T-helper 1 cell treated with Interleukin-12 subunit alpha and Interleukin-12 subunit beta and Interleukin-4 antibody, amounts not matched to agents 30 μg/mL and 1 μg/mL, for 36 hours (primary cell): ENCODE results near the gene TNPO3.
A peak's percentile ranks its signal among the peaks of the same experiment; 100 is the strongest.

Experiments used
- H3K27ac Mint-ChIP-seq: one replicate; pipeline ENCODE4 v1.8.0; 2021; ENCODE audit warnings: mild to moderate bottlenecking, mixed read lengths
- H3K27me3 Mint-ChIP-seq: one replicate; pipeline ENCODE4 v1.8.0; 2021; ENCODE audit warnings: low read depth, mixed read lengths
- H3K36me3 Mint-ChIP-seq: one replicate; pipeline ENCODE4 v1.8.0; 2021; ENCODE audit warnings: low read depth, mixed read lengths
- H3K4me1 Mint-ChIP-seq: one replicate; pipeline ENCODE4 v1.8.0; 2021; ENCODE audit warnings: low read depth, mixed read lengths
- H3K4me3 Mint-ChIP-seq: one replicate; pipeline ENCODE4 v1.8.0; 2021; ENCODE audit warnings: mild to moderate bottlenecking, moderate library complexity, mixed read lengths
- H3K9me3 Mint-ChIP-seq: one replicate; pipeline ENCODE4 v1.8.0; 2021; ENCODE audit warnings: mixed read lengths

TNPO3 gene

GRCh38 chr7:129054438-129055293, at the start of gene TNPO3:
Gene TNPO3, minus strand, starts transcription at chr7:129055111. Its CDS starts 341 bp downstream, at chr7:129054770.
- peak within 1 kb of the TSS; percentile 99 for H3K4me3 Mint-ChIP-seq
- peaks cover 21% of the 10 kb centered on the region for H3K4me1 Mint-ChIP-seq
- peaks cover 9% of the 10 kb centered on the region for H3K36me3 Mint-ChIP-seq
- H3K27ac Mint-ChIP-seq = peak within 1 kb of the TSS; percentile 99
- H3K27me3 Mint-ChIP-seq = peaks cover 8% of the 10 kb centered on the region
- H3K9me3 Mint-ChIP-seq = no peaks in the 10 kb centered on the region

DNA sequence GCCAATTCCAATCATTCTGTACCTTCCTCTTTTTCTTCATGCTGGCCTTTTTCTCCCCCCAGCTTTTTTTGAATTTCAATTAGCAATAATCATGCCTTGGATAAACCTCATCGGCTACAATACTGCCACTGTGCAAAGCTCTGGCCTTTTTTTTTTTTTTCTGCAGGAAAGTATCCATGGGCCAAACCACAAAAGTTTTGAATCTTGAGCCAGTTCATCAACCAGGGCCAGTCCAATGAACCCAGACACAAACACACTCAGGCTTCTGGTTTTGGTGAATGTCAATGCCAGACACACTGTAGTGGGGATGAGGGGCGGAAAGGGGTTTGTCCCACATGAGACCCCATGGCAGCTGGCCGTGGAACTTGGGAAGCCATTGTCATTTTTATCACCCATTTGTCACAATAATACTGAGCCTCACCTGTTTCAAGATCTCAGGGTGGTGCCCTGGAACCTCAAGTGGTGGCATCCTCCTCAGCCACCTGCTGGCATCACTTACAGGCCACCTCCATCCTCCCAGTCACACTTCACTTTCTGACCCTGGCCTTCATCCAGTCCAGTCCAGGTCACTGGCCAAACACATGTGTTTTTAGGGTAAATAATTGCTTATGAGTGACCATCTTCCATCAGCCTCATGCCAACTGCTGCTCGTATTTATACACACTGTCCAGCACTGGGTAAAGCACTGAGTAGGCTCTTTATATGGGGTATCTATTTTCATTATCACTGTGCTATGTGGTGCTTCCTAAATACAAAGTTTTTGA, 48.8 kb upstream of the TNPO3 start:
- H3K36me3 Mint-ChIP-seq = no peaks in the 10 kb centered on the region
- no peak overlapping the region for H3K27ac Mint-ChIP-seq
- peaks cover 17% of the 10 kb centered on the region for H3K27me3 Mint-ChIP-seq
- H3K9me3 Mint-ChIP-seq = no peaks in the 10 kb centered on the region
- no peaks in the 10 kb centered on the region for H3K4me1 Mint-ChIP-seq
- H3K4me3 Mint-ChIP-seq = no peak overlapping the region

GRCh38 chr7:129101746-129102145, 46.8 kb upstream of the TNPO3 start:
- Mint-ChIP-seq H3K9me3 (no peaks in the 10 kb centered on the region), H3K4me1 (no peaks in the 10 kb centered on the region), H3K36me3 (no peaks in the 10 kb centered on the region), H3K27ac (no peak overlapping the region), H3K27me3 (peaks cover 11% of the 10 kb centered on the region), H3K4me3 (no peak overlapping the region)

GRCh38 chr7:129100827-129101166, 45.9 kb upstream of the TNPO3 start:
- Mint-ChIP-seq H3K4me3 (no peak overlapping the region), H3K27me3 (peaks cover 8% of the 10 kb centered on the region), H3K9me3 (no peaks in the 10 kb centered on the region), H3K27ac (no peak overlapping the region), H3K36me3 (no peaks in the 10 kb centered on the region), H3K4me1 (no peaks in the 10 kb centered on the region)

GRCh38 chr7:129098409-129099084, 43.6 kb upstream of the TNPO3 start:
- Mint-ChIP-seq H3K36me3 (no peaks in the 10 kb centered on the region), H3K27ac (no peak overlapping the region), H3K4me1 (peaks cover 11% of the 10 kb centered on the region), H3K4me3 (no peak overlapping the region), H3K27me3 (peaks cover 3% of the 10 kb centered on the region), H3K9me3 (no peaks in the 10 kb centered on the region)

DNA sequence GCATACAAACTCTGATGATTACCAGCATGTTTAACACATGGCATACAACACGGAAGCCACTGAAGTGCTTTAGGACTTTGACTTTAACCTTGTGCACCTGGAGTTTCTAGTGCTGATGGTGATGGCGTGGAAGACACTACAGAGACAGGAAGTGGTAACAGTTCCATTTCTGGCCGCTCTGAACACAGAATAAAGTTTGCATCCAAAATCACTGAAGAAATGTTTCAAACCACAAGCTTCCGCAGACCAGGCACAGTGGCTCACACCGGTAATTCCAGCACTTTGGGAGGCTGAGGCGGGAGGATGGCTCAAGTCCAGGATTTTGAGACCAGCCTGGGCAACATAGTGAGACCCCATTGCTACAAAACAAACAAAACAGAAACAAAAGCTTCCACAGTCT, 40.3 kb upstream of the TNPO3 start:
- Mint-ChIP-seq H3K9me3 (no peaks in the 10 kb centered on the region), H3K4me1 (peaks cover 23% of the 10 kb centered on the region), H3K27ac (peak overlapping the region; percentile 60), H3K27me3 (no peaks in the 10 kb centered on the region), H3K4me3 (peak overlapping the region; percentile 7), H3K36me3 (no peaks in the 10 kb centered on the region)

- H3K4me1 Mint-ChIP-seq = peaks cover 29% of the 10 kb centered on the region
- H3K36me3 Mint-ChIP-seq = no peaks in the 10 kb centered on the region
- H3K9me3 Mint-ChIP-seq = no peaks in the 10 kb centered on the region
- H3K27ac Mint-ChIP-seq = no peak overlapping the region
- no peak overlapping the region for H3K4me3 Mint-ChIP-seq
- no peaks in the 10 kb centered on the region for H3K27me3 Mint-ChIP-seq
These were observed 39.6 kb upstream of the TNPO3 start for GRCh38 chr7:129094501-129094900.

GRCh38 chr7:129093867-129094456, 39.1 kb upstream of the TNPO3 start:
- Mint-ChIP-seq H3K4me1 (peaks cover 34% of the 10 kb centered on the region), H3K27me3 (no peaks in the 10 kb centered on the region), H3K9me3 (no peaks in the 10 kb centered on the region), H3K36me3 (no peaks in the 10 kb centered on the region), H3K27ac (peak overlapping the region; percentile 21), H3K4me3 (no peak overlapping the region)

GRCh38 chr7:129091484-129092002, 36.6 kb upstream of the TNPO3 start:
- no peaks in the 10 kb centered on the region for H3K36me3 Mint-ChIP-seq
- H3K27ac Mint-ChIP-seq = no peak overlapping the region
- no peak overlapping the region for H3K4me3 Mint-ChIP-seq
- H3K9me3 Mint-ChIP-seq = no peaks in the 10 kb centered on the region
- H3K27me3 Mint-ChIP-seq = no peaks in the 10 kb centered on the region
- H3K4me1 Mint-ChIP-seq = peaks cover 34% of the 10 kb centered on the region

DNA sequence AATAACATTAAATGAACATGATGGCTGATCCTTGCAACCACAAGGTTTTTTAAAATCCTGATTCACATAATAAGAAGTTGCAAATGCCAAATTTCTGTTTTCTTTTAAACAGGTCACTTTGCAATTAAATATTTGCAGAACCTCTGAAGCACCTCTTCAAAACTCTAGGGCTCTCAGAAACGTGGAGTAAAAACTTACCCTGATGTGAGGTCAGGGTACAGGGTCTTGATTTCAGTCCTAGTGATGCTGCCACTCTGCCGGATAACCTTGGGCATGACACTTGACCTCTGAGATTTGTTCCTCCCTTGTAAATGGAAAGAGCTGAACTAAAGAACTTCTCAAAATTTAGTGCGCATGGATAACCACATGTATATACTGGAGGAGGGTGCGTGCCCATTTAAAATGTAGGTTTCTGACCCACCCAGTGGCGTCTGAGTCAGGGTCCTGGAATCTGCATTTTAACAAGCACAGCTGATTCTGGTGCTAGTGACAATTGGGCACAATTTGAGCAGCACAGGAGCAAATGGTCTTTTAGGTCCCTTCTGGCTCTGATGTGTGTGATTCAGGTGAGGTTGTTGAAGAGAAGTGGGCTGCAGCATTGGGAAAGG, 35.5 kb upstream of the TNPO3 start:
- H3K27ac Mint-ChIP-seq = no peak overlapping the region
- no peaks in the 10 kb centered on the region for H3K9me3 Mint-ChIP-seq
- H3K4me1 Mint-ChIP-seq = peaks cover 31% of the 10 kb centered on the region
- no peaks in the 10 kb centered on the region for H3K27me3 Mint-ChIP-seq
- H3K36me3 Mint-ChIP-seq = no peaks in the 10 kb centered on the region
- no peak overlapping the region for H3K4me3 Mint-ChIP-seq

DNA sequence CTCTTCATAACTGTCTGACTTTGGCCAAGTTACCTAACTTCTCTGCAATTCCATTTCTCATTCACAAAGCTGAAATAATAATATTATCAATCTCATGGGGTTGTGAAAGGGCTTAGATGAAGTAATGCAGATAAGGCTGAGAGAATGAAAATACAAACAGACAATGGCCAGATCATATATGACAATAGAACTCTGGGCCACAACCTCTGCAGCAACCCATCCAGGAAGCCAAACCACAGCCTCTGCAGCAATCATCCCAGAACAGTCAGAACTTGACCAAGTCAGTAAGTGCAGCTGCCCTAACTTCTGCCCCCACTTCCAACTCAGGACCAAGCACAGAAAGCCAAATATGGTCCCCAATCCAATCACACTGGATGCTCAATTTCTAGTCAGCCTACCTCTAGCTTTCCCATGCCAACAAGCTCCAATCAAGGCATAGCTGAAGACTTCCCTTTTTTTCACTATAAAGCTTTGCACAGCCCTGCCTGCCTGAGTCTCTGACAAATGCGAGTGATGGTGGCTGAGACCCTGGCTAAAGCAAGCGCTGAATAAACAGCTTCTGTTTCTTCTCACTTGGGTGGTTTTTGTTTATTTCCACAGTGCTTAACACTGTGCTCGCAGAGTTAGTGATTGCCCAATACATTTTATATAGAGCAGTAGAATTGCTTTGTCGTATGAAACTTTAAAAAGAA, 34.8 kb upstream of the TNPO3 start:
- Mint-ChIP-seq H3K9me3 (no peaks in the 10 kb centered on the region), H3K36me3 (no peaks in the 10 kb centered on the region), H3K4me1 (peaks cover 26% of the 10 kb centered on the region), H3K27ac (peak overlapping the region; percentile 7), H3K4me3 (no peak overlapping the region), H3K27me3 (no peaks in the 10 kb centered on the region)

DNA sequence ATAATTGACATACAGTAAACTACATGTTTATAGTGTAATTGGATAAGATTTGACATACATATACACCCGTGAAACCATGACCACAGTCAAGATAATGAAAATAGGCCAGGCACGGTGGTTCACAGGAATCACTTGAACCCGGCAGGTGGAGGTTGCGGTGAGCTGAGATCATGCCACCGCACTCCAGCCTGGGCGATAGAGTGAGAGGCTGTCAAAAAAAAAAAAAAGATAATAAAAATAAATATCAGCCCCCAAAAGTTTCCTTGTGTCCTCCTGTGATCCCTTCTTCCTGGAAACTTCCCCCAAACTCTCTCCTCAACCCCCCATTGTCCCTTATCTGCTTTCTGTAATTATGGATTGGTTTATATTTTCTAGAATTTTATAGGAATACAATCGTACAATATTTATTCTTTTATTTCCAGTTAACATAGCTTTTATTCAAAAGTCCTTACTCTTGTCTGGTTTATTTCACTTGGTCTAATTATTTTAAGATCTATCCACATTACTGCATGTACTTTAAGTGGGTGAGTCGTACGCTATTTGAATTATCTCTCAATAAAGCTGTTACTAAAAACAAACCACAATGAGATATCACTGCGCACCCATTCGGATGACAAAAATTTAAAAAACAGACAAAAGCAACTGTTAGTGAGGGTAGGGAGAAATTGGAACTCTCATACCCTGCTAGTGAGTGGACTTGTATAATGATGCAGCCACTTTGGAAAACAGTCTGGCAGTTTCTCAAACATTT, 30.1 kb upstream of the TNPO3 start:
- Mint-ChIP-seq H3K4me1 (peaks cover 10% of the 10 kb centered on the region), H3K27ac (no peak overlapping the region), H3K9me3 (no peaks in the 10 kb centered on the region), H3K27me3 (peaks cover 4% of the 10 kb centered on the region), H3K4me3 (no peak overlapping the region), H3K36me3 (no peaks in the 10 kb centered on the region)

- H3K4me3 Mint-ChIP-seq = no peak overlapping the region
- no peaks in the 10 kb centered on the region for H3K4me1 Mint-ChIP-seq
These were observed 28.6 kb upstream of the TNPO3 start for GRCh38 chr7:129083525-129083924.

More at GRCh38 chr7:129083525-129083924, 28.6 kb upstream of the TNPO3 start:
- Mint-ChIP-seq H3K27me3 (peaks cover 10% of the 10 kb centered on the region), H3K27ac (no peak overlapping the region), H3K9me3 (no peaks in the 10 kb centered on the region), H3K36me3 (no peaks in the 10 kb centered on the region)
